Activated CD4-positive, alpha-beta T cell treated with anti-CD3 and anti-CD28 coated beads, Interleukin-2, amount 10 ng/mL, durations not matched to agents 24 days and 14 days (primary cell): ENCODE measurements around the gene NMUR2. TPM values are rescaled to one million over a fixed set of nuclear protein-coding genes. Genes with fewer than 3 reads are reported as not detected.

Experiments used
- DNase-seq: peaks from one replicate; pipeline ENCODE4 v3.0.0; 2022
- H3K27ac Mint-ChIP-seq: one replicate; pipeline ENCODE4 v1.8.0; 2022; ENCODE audit warnings: mild to moderate bottlenecking, mixed read lengths
- H3K27me3 Mint-ChIP-seq: one replicate; pipeline ENCODE4 v1.8.0; 2022; ENCODE audit warnings: mixed read lengths
- H3K36me3 Mint-ChIP-seq: one replicate; pipeline ENCODE4 v1.8.0; 2022; ENCODE audit warnings: low read depth, mild to moderate bottlenecking, mixed read lengths
- H3K4me1 Mint-ChIP-seq: one replicate; pipeline ENCODE4 v1.8.0; 2021; ENCODE audit warnings: mixed read lengths
- H3K4me3 Mint-ChIP-seq: one replicate; pipeline ENCODE4 v1.8.0; 2022; ENCODE audit warnings: mild to moderate bottlenecking, moderate library complexity, mixed read lengths
- H3K9me3 Mint-ChIP-seq: one replicate; pipeline ENCODE4 v1.8.0; 2021; ENCODE audit warnings: mixed read lengths
- intact Hi-C: fragments of 100-400 bp; cut with micrococcal nuclease; formaldehyde crosslinking; loops from one replicate; pipeline ENCODE4 v1.15.1; 2023
- total RNA-seq: library from RNA; stranded (reverse); gene quantifications from 2 replicates; pipeline ENCODE4 v1.2.3, GENCODE V29; 2022

NMUR2 gene, protein sequence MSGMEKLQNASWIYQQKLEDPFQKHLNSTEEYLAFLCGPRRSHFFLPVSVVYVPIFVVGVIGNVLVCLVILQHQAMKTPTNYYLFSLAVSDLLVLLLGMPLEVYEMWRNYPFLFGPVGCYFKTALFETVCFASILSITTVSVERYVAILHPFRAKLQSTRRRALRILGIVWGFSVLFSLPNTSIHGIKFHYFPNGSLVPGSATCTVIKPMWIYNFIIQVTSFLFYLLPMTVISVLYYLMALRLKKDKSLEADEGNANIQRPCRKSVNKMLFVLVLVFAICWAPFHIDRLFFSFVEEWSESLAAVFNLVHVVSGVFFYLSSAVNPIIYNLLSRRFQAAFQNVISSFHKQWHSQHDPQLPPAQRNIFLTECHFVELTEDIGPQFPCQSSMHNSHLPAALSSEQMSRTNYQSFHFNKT
- not detected in 2 replicates for total RNA-seq

DNA sequence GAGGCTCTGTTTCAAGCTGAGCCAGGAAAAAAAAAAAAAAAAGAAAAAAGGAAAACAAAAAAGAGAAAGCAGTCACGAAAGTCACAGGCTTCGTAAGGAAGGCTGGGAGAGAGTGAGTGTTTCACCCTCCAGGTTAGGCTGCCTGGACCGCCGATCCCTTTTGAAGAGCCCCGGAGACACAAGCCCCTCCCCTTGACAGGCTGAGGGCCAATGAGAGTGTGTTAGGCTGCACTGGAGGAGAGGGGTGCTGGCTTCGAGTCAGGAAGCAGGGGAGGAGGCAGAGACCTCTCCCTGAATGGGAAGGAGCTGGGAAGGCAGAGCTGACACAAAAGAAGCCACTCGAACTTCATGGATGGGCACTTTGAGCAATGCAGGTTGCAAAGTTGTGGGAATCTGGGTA lies at the start of gene NMUR2:
TSS of gene NMUR2 (minus strand) at position 135 of the 400 bp plus-strand sequence. CDS start 166 bp downstream, outside the sequence.
- Mint-ChIP-seq H3K27me3 (no peaks in the 10 kb centered on the region), H3K4me3 (no peak within 1 kb of the TSS), H3K36me3 (no peaks in the 10 kb centered on the region), H3K4me1 (no peaks in the 10 kb centered on the region), H3K27ac (no peak within 1 kb of the TSS), H3K9me3 (no peaks in the 10 kb centered on the region)
- intact Hi-C loops, result no loop called here
- no peak for DNase-seq

DNA sequence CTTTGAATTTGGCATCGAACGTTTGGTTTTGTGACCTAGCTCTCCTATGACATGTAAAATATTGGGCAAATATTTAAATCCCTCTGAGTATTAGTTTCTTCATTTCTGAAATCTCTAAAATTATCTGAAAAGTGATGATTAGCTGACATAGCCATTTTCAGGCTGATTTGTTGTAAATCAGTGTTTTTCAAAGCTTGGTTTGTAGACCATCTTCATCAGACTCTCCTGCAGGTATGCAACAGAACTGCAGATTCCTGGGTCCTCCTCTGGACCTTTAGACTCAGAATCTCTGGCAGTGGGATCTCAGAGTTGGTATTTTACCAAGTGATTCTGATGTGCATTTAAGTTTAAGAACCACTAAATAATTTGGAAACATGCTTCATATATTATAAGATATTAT lies 38.9 kb upstream of the NMUR2 start:
- Mint-ChIP-seq H3K36me3 (no peaks in the 10 kb centered on the region), H3K27ac (no peak overlapping the region)

DNA sequence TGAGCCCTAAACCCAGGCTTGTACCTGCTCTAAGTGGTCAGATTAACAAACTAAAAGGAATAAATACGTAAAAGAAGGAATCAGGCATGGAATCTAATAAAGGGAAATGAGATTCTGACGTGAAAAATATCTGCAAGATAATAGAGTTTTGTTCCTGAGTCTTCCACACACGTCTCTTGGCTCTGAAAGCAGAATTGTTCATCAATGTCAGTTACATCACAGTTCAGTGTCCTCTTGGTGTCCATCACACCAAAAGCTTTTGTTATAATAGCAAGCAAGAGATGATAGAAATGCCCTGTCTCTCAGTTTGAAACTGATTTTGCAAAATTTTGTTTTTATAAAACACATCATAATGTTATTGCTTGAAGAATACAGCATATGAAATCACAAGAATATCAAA lies 34.7 kb upstream of the NMUR2 start:
- H3K9me3 Mint-ChIP-seq, result no peaks in the 10 kb centered on the region
- no peaks in the 10 kb centered on the region for H3K27me3 Mint-ChIP-seq
- H3K4me1 Mint-ChIP-seq, result no peaks in the 10 kb centered on the region
- H3K4me3 Mint-ChIP-seq, result no peak overlapping the region
- no peaks in the 10 kb centered on the region for H3K36me3 Mint-ChIP-seq
- no peak for DNase-seq
- intact Hi-C loops, result no loop called here
- no peak overlapping the region for H3K27ac Mint-ChIP-seq

More for the DNA sequence above, 38.9 kb upstream of the NMUR2 start:
- H3K27me3 Mint-ChIP-seq, result no peaks in the 10 kb centered on the region
- intact Hi-C loops, result no loop called here
- no peaks in the 10 kb centered on the region for H3K4me1 Mint-ChIP-seq
- H3K9me3 Mint-ChIP-seq, result no peaks in the 10 kb centered on the region
- DNase-seq, result no peak
- H3K4me3 Mint-ChIP-seq, result no peak overlapping the region

DNA sequence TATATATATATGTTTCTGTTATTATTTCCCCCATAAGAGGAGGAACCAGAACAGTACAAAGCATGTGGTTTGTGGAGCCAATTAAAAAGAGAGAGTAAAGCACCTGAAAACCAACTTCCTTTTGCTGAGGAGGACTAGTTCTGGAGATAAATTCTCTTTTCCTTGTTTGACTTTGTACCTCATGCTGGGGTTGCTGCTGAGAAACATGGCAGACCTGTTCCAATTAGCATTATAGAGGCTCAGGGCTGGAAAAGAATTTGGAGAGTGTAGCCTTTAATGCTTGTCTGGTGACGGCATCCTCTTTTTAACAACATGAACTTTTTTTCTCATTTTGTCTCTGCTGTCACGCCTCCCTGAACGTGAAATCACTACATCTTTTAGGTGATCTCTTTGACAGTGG lies 32.8 kb upstream of the NMUR2 start:
- H3K36me3 Mint-ChIP-seq, result no peaks in the 10 kb centered on the region
- H3K9me3 Mint-ChIP-seq, result no peaks in the 10 kb centered on the region
- no peak overlapping the region for H3K27ac Mint-ChIP-seq
- H3K27me3 Mint-ChIP-seq, result no peaks in the 10 kb centered on the region
- no peak overlapping the region for H3K4me3 Mint-ChIP-seq
- no peaks in the 10 kb centered on the region for H3K4me1 Mint-ChIP-seq
- DNase-seq, result no peak
- intact Hi-C loops, result no loop called here

DNA sequence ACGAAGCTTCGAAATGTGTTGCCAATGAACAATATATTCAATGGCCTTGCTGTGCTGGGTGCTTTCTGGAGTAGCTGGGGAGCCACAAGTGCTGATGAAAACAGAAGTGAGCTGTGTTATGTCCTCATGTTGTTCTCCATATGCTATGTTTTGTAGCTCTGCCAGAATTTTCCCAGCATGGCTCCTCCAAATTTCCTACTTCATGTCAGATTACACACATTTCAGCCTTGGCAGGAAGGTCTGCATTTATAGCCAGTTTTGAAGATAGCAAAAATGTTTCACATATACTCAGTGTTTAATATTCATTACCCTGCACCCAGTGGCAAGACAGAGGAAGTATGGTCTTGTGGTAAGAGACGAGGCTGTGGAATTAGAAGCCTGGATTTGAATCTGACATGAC lies 22.6 kb upstream of the NMUR2 start:
- Mint-ChIP-seq H3K27me3 (no peaks in the 10 kb centered on the region), H3K4me1 (no peaks in the 10 kb centered on the region), H3K9me3 (no peaks in the 10 kb centered on the region), H3K27ac (no peak overlapping the region), H3K4me3 (no peak overlapping the region), H3K36me3 (no peaks in the 10 kb centered on the region)
- intact Hi-C loops, result no loop called here
- no peak for DNase-seq

DNA sequence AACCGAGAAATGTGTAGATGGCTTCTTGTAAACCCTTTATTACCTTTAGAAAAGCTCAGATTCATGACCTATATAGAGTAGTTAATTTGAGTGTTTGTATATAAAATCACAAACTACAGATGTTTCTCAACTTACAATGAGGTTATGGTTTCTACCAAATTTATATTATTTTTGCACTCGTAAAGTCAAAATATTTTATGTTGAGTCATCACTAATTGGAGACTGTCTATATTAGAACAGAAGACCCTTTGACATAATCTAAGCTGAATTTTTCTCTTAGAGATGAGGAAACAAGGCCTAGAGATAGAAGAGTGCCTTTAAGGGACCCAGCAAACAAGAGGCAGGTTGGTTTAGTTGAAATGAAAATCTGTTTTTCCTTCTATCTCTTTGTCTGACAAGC lies 20.0 kb upstream of the NMUR2 start:
- H3K36me3 Mint-ChIP-seq, result no peaks in the 10 kb centered on the region
- intact Hi-C loops, result no loop called here
- no peak overlapping the region for H3K27ac Mint-ChIP-seq
- no peak overlapping the region for H3K4me3 Mint-ChIP-seq
- DNase-seq, result no peak
- H3K9me3 Mint-ChIP-seq, result no peaks in the 10 kb centered on the region
- no peaks in the 10 kb centered on the region for H3K4me1 Mint-ChIP-seq
- H3K27me3 Mint-ChIP-seq, result no peaks in the 10 kb centered on the region

DNA sequence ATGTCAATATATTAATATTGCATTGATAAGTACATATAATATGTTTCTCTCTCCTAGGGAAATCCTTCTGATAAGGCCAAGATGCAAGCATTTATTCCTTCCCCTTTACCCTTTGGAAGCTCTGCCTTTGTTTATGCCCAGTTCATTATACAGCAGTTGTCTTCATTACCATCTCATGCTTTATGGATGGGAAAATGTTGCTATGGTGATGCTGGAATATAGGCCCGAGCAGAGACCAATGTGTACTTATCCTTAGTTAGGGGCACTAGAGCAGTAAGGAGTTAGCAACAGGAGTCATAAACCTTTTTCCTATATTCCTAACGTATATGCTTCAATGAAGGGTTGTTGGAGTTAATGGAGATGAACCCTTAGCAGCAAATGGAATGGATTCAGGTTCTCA lies 19.4 kb upstream of the NMUR2 start:
- Mint-ChIP-seq H3K4me3 (no peak overlapping the region), H3K4me1 (no peaks in the 10 kb centered on the region), H3K27me3 (no peaks in the 10 kb centered on the region), H3K36me3 (no peaks in the 10 kb centered on the region), H3K27ac (no peak overlapping the region), H3K9me3 (no peaks in the 10 kb centered on the region)
- no peak for DNase-seq
- intact Hi-C loops, result no loop called here

DNA sequence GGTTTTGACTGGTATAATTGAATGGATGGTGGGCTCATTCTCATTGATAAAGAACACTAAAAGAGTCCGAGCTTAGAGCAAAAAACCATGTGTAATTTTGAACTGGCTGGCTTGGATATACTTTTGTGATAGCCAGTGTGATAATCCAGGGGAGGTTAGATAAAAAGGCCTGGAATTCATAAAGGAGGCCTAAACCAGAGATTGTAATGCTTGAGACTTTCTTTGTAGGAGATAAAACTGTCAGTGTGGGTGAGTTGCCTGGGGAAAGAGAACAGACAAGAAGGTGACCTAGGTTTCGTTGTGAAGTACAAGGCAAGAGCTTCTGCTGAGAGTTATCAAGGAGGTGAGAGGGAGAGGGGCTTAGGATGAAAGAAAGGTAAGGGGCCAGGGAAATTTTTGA lies 17.0 kb upstream of the NMUR2 start:
- Mint-ChIP-seq H3K27ac (no peak overlapping the region), H3K4me1 (no peaks in the 10 kb centered on the region), H3K9me3 (no peaks in the 10 kb centered on the region), H3K36me3 (no peaks in the 10 kb centered on the region), H3K4me3 (no peak overlapping the region), H3K27me3 (no peaks in the 10 kb centered on the region)
- intact Hi-C loops, result no loop called here
- no peak for DNase-seq

DNA sequence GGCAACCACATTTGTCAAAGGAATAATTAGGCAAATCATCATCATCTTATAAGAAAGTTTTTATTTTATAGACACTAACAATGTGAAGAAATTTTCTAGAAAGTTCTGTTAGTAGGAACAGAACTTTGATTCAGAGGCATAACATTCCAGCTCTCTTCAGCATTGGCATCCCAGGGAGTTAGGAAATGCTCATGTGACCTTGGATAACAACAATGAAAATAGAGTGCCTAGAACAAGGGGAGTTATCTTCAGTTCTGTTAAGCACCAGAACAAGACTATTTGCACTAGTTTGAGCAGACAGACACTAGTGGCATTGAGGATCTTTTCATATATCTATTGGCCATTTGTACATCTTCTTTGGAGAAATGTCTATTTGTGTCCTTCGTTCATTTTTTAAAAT lies 7.0 kb upstream of the NMUR2 start:
- DNase-seq, result no peak
- Mint-ChIP-seq H3K36me3 (no peaks in the 10 kb centered on the region), H3K27me3 (no peaks in the 10 kb centered on the region), H3K27ac (no peak overlapping the region), H3K9me3 (no peaks in the 10 kb centered on the region), H3K4me1 (no peaks in the 10 kb centered on the region), H3K4me3 (no peak overlapping the region)
- intact Hi-C loops, result no loop called here

DNA sequence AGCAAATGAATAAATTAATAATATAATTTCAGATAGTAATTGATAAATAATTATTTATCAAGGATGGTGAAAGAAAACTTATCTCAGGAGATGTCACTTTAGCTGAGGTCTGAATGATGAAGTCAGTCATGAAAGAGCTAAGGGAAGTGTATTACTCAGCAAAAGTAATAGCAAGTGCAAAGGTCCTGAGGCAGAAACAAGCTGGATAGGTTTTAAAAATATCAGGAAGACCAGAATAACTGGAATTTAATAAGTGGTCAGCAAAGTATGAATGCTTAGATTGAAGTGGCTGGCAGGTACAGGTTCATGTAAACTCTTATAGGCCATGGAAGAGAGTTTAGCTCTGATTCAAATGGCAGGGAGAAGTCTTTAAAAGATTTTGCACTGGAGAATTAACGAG lies 1.0 kb upstream of the NMUR2 start:
- Mint-ChIP-seq H3K4me3 (no peak overlapping the region), H3K27ac (no peak overlapping the region), H3K9me3 (no peaks in the 10 kb centered on the region), H3K27me3 (no peaks in the 10 kb centered on the region), H3K36me3 (no peaks in the 10 kb centered on the region), H3K4me1 (no peaks in the 10 kb centered on the region)
- intact Hi-C loops, result no loop called here
- no peak for DNase-seq

DNA sequence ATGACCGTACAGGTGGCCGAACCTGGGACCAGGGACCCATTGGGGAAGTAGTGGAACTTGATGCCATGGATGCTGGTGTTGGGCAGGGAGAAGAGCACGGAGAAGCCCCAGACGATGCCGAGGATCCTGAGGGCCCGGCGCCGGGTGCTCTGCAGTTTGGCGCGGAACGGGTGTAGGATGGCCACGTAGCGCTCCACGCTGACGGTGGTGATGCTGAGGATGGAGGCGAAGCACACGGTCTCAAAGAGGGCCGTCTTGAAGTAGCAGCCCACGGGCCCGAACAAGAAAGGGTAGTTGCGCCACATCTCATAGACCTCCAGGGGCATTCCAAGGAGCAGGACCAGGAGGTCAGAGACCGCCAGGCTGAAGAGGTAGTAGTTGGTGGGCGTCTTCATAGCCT lies 585 bp downstream of the NMUR2 start:
- Mint-ChIP-seq H3K4me3 (no peak overlapping the region), H3K4me1 (no peaks in the 10 kb centered on the region), H3K36me3 (no peaks in the 10 kb centered on the region), H3K27me3 (no peaks in the 10 kb centered on the region), H3K27ac (no peak overlapping the region), H3K9me3 (no peaks in the 10 kb centered on the region)
- no peak for DNase-seq
- intact Hi-C loops, result no loop called here

DNA sequence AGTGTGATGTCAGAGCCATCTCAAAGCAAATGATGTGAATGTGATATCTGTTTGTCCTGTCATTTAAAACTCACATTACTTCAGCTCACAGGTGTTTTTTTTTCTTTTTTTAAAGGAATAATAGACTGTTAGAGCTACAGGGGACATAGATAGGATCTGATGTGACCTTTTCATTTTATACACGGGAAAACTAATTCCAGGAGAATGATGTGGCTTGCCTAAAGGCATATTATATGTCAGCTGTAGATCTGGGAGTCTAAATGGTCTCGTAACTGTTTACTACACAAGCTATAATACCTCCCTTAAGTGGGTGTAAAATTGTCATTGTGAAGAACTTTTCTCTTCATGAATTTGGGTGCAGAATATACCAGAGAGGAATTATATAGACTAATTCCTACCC lies 2.0 kb downstream of the NMUR2 start:
- DNase-seq, result no peak
- Mint-ChIP-seq H3K27ac (no peak overlapping the region), H3K36me3 (no peaks in the 10 kb centered on the region), H3K27me3 (no peaks in the 10 kb centered on the region), H3K4me1 (no peaks in the 10 kb centered on the region), H3K9me3 (no peaks in the 10 kb centered on the region), H3K4me3 (no peak overlapping the region)
- intact Hi-C loops, result no loop called here

DNA sequence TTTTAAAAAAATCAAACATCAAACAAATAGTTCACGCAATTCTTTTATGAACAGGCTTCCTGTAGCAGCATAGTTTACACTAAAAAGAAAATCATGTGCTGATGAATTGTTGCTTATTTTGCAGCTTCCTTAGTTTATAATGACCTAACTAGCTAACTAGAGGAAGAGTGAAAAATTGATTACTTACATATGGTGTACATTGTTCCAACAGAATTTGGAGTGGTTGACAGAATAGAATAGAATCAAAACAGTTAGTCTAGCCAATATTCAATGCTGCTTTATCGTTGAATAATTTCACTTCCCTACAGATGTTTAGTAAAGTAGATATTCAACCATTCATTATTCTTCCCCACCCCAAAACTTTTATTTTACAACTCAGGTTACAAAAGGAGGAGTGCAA lies 4.2 kb downstream of the NMUR2 start:
- Mint-ChIP-seq H3K27ac (no peak overlapping the region), H3K4me1 (peaks cover 4% of the 10 kb centered on the region), H3K36me3 (no peaks in the 10 kb centered on the region), H3K27me3 (no peaks in the 10 kb centered on the region), H3K4me3 (no peak overlapping the region), H3K9me3 (no peaks in the 10 kb centered on the region)
- intact Hi-C loops, result no loop called here
- DNase-seq, result no peak

DNA sequence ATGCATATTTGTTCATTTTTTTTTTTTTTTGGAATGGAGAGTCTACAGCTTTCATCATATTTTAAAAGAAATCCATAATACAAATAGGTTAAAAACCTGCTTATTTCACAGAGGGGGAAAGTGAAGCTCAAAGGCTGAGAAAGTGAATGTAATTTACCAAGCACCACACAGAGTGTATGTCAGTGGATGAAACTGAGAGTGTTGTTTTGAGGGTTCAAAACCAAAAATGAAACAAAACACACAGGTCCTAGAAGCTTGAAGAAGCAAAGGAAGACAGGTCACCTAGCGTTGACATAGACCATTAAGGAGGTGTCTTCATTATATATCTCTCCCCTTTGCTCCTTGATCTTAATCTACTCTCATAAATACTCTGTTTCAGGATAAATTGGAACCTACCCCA lies 7.5 kb downstream of the NMUR2 start:
- H3K36me3 Mint-ChIP-seq, result no peaks in the 10 kb centered on the region
- H3K4me1 Mint-ChIP-seq, result peaks cover 4% of the 10 kb centered on the region
- H3K27me3 Mint-ChIP-seq, result no peaks in the 10 kb centered on the region
- no peaks in the 10 kb centered on the region for H3K9me3 Mint-ChIP-seq
- no peak for DNase-seq
- H3K27ac Mint-ChIP-seq, result no peak overlapping the region
- no peak overlapping the region for H3K4me3 Mint-ChIP-seq
- intact Hi-C loops, result no loop called here

DNA sequence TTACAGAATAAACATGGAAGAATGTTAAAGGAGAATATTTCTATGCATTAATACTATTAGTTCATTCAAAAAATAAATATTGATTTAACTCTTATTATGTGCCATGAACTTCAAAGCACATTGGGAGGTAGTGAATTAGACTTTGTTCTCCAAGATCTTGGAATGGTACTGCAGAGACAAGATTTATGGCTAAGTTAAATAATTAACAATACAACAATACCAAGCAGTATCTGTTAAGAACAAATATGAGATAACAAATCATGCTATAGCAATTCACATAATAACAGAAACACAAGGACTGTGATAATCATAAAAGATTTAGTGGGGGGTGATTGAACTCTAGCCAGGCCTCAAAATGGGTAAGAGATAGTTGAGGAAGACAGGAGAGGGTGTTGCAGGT lies 11.6 kb downstream of the NMUR2 start:
- DNase-seq, result no peak
- no peak overlapping the region for H3K4me3 Mint-ChIP-seq
- H3K36me3 Mint-ChIP-seq, result no peaks in the 10 kb centered on the region

More for the DNA sequence above, 11.6 kb downstream of the NMUR2 start:
- no peak overlapping the region for H3K27ac Mint-ChIP-seq
- H3K27me3 Mint-ChIP-seq, result no peaks in the 10 kb centered on the region
- H3K9me3 Mint-ChIP-seq, result no peaks in the 10 kb centered on the region
- peaks cover 4% of the 10 kb centered on the region for H3K4me1 Mint-ChIP-seq
- intact Hi-C loops, result no loop called here
